Liver (tissue), 9 donors: ENCODE measurements around the gene PLEKHA7. TPM values are rescaled to one million over a fixed set of nuclear protein-coding genes. Genes with fewer than 3 reads are reported as not detected.

Experiments
- DNase-seq: peaks from one replicate; pipeline ENCODE4 v3.0.0-alpha.2; 2017; ENCODE audit warnings: low spot score
- H3K27ac ChIP-seq, 2 donors: one replicate each; pipeline ENCODE4 v1.7.0; 2013; ENCODE audit warnings: inconsistent platforms in 2 of 2, low read length in 2 of 2, control low read depth in 1 of 2, low read depth in 1 of 2, mild to moderate bottlenecking in 1 of 2
- H3K27me3 ChIP-seq, 4 donors: one replicate each; pipeline versions ENCODE4 v1.6.1 to v1.7.0; 2013; ENCODE audit warnings: low read length in 3 of 4, inconsistent platforms in 1 of 4, mild to moderate bottlenecking in 1 of 4, moderate library complexity in 1 of 4; ENCODE audit not compliant: control insufficient read depth in 4 of 4, insufficient read depth in 4 of 4
- H3K36me3 ChIP-seq, 4 donors: one replicate each; pipeline versions ENCODE4 v1.6.1 to v1.7.0; 2013; ENCODE audit warnings: low read length in 3 of 4, mild to moderate bottlenecking in 3 of 4, low read depth in 1 of 4, moderate library complexity in 1 of 4; ENCODE audit not compliant: control insufficient read depth in 4 of 4, insufficient read depth in 3 of 4
- H3K4me1 ChIP-seq, 4 donors: one replicate each; pipeline versions ENCODE4 v1.6.1 to v1.7.0; 2013; ENCODE audit warnings: low read length in 3 of 4, mild to moderate bottlenecking in 3 of 4, moderate library complexity in 1 of 4; ENCODE audit not compliant: control insufficient read depth in 4 of 4, insufficient read depth in 4 of 4
- H3K4me3 ChIP-seq, 3 donors: one replicate each; pipeline versions ENCODE4 v1.6.1 to v1.7.0; 2013; ENCODE audit warnings: low read length in 3 of 3, control low read depth in 1 of 3, low read depth in 1 of 3, mild to moderate bottlenecking in 1 of 3
- H3K9ac ChIP-seq, 2 donors: one replicate each; pipeline ENCODE4 v1.7.0; 2013; ENCODE audit warnings: low read length in 2 of 2, mild to moderate bottlenecking in 2 of 2, moderate library complexity in 2 of 2, control low read depth in 1 of 2, low read depth in 1 of 2
- H3K9me3 ChIP-seq, 4 donors: one replicate each; pipeline versions ENCODE4 v1.6.1 to v1.7.0; 2013; ENCODE audit warnings: low read length in 3 of 4; ENCODE audit not compliant: control insufficient read depth in 4 of 4
- EGR1 ChIP-seq, 2 donors: IDR thresholded peaks; 2 replicates each; pipeline ENCODE4 v1.6.1; 2016 to 2018; ENCODE audit warnings: antibody characterized with exemption in 2 of 2, low read depth in 2 of 2
- FOXA1 ChIP-seq: IDR thresholded peaks from 2 replicates; pipeline ENCODE4 v1.6.1; 2016; ENCODE audit warnings: antibody characterized with exemption
- FOXA2 ChIP-seq: IDR thresholded peaks from 2 replicates; pipeline ENCODE4 v1.6.1; 2016; ENCODE audit warnings: antibody characterized with exemption
- GABPA ChIP-seq, 2 donors: IDR thresholded peaks in 1 of 2; conservative IDR thresholded peaks in 1 of 2; 2 replicates each; pipeline ENCODE4 v1.6.1; 2016; ENCODE audit warnings: antibody characterized with exemption in 2 of 2, mild to moderate bottlenecking in 1 of 2, moderate library complexity in 1 of 2
- HNF4A ChIP-seq, 2 donors: conservative IDR thresholded peaks; 2 replicates each; pipeline ENCODE4 v1.6.1; 2016; ENCODE audit warnings: antibody characterized with exemption in 2 of 2, mild to moderate bottlenecking in 2 of 2
- HNF4G ChIP-seq: IDR thresholded peaks from 2 replicates; pipeline ENCODE4 v1.6.1; 2016; ENCODE audit warnings: antibody characterized with exemption
- JUND ChIP-seq, 2 donors: IDR thresholded peaks; 2 replicates each; pipeline ENCODE4 v1.6.1; 2016; ENCODE audit warnings: antibody characterized with exemption in 2 of 2
- NR2F2 ChIP-seq: IDR thresholded peaks from 2 replicates; pipeline ENCODE4 v1.6.1; 2016; ENCODE audit warnings: antibody characterized with exemption
- RXRA ChIP-seq, 2 donors: IDR thresholded peaks; 2 replicates each; pipeline ENCODE4 v1.6.1; 2017 to 2018; ENCODE audit warnings: antibody characterized with exemption in 2 of 2, mild to moderate bottlenecking in 1 of 2
- SP1 ChIP-seq: IDR thresholded peaks from 2 replicates; pipeline ENCODE4 v1.6.1; 2018; ENCODE audit warnings: antibody characterized with exemption, mild to moderate bottlenecking
- TAF1 ChIP-seq: conservative IDR thresholded peaks from 2 replicates; pipeline ENCODE4 v1.6.1; 2016; ENCODE audit warnings: antibody characterized with exemption, mild to moderate bottlenecking
- YY1 ChIP-seq: IDR thresholded peaks from 2 replicates; pipeline ENCODE4 v1.6.1; 2016; ENCODE audit warnings: antibody characterized with exemption, mild to moderate bottlenecking
- WGBS: extraction: QIAGEN DNeasy Blood & Tissue Kit; methylation state at CpG from one replicate; pipeline ENCODE4 v1.1.7; 2013; 5-methylcytosine and 5-hydroxymethylcytosine counted together
- polyA plus RNA-seq, 2 donors: library from polyadenylated mRNA; stranded (reverse) in 1 of 2; unstranded in 1 of 2; fragments of 200-250 nt in 1 of 2; fragments of >200 nt in 1 of 2; fragmentation: Nextera tagmentation in 1 of 2; extraction: Ambion mirVana in 1 of 2; gene quantifications; one replicate each; pipeline versions ENCODE4 v1.2.1 to v1.2.3, GENCODE V29; 2013 to 2015
- total RNA-seq, 2 donors: library from RNA; depleted of rRNA; stranded (reverse); fragments of >200 nt; gene quantifications; one replicate each; pipeline ENCODE4 v1.2.3, GENCODE V29; 2014
- TF ChIP-seq, protein P1 (sequence below): IDR thresholded peaks from 2 replicates; pipeline ENCODE4 v1.6.1; 2016; ENCODE audit warnings: antibody characterized with exemption
- TF ChIP-seq, protein P2 (sequence below): IDR thresholded peaks from 2 replicates; pipeline ENCODE4 v1.6.1; 2016; ENCODE audit warnings: antibody characterized with exemption
- TF ChIP-seq, protein P3 (sequence below): IDR thresholded peaks from 2 replicates; pipeline ENCODE4 v1.6.1; 2016; ENCODE audit warnings: antibody characterized with exemption, mild to moderate bottlenecking
- TF ChIP-seq, protein P4 (sequence below): IDR thresholded peaks from 2 replicates; pipeline ENCODE4 v1.6.1; 2016; ENCODE audit warnings: antibody characterized with exemption
- TF ChIP-seq, protein P5 (sequence below): fragments of 150-350 bp; IDR thresholded peaks from 2 replicates; pipeline ENCODE4 v1.5.1; 2017; ENCODE audit warnings: improper control_type of control experiment, low read depth, low read length; ENCODE audit not compliant: missing input control
- donor health status: healthy.
- donor health status: healthy.
- donor health status: healthy.
- donor health status: healthy.
- donor health status: healthy.

The PLEKHA7 gene
- total and polyA plus RNA-seq, 4 donors, result 6.1 to 28.8 (median 8.5) TPM

DNA sequence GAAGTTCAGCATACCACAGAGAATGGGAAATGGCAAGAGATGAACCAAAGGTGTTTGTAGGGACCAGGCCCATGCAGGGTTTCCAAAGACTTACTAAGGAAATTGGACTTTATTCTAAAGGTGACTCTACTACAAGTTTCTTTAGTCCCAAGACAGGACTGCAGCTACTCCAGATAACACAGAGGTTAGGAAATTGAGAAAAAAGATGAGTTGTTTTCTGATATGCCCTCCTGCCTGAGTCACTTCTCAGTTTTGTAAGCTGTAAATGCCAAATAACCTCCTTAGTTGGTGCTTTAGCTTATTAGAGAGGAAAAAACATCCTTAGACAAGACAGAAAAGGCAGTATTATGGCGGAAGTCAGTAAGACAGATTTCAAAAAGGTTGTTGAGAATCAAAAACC lies 179.8 kb downstream of the PLEKHA7 start:
- Histone ChIP-seq H3K36me3 (peaks cover 0 to 23% (median 9%) of the 10 kb centered on the region in 4 donors), H3K4me1 (no peaks in the 10 kb centered on the region)
- WGBS, result 96% methylated on average over 1 of the region's 1 CpG

GRCh38 chr11:16833026-16833425 lies 181.2 kb downstream of the PLEKHA7 start:
- Histone ChIP-seq H3K9me3 (no peaks in the 10 kb centered on the region), H3K4me1 (no peaks in the 10 kb centered on the region), H3K27me3 (no peaks in the 10 kb centered on the region), H3K9ac (no peak overlapping the region), H3K36me3 (peaks cover 0 to 22% (median 11%) of the 10 kb centered on the region in 4 donors), H3K4me3 (no peak overlapping the region), H3K27ac (no peak overlapping the region)
- WGBS, result 88% methylated on average over 2 of the region's 2 CpGs
- DNase-seq, result no peak
- TF ChIP-seq YY1, result no peak
- no peak for TF ChIP-seq HNF4G
- TF ChIP-seq GABPA (IDR thresholded peaks at IDR 0.05 in 1 of 2, conservative IDR thresholded peaks at IDR 0.05 in 1 of 2), result no peak
- TF ChIP-seq EGR1 (IDR thresholded peaks at IDR 0.05; ENCODE audit: low read depth in 2 of 2), result no peak
- no peak for TF ChIP-seq SP1
- TF ChIP-seq, protein P1, sequence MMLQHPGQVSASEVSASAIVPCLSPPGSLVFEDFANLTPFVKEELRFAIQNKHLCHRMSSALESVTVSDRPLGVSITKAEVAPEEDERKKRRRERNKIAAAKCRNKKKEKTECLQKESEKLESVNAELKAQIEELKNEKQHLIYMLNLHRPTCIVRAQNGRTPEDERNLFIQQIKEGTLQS, result no peak
- no peak for TF ChIP-seq NR2F2
- TF ChIP-seq, protein P2, sequence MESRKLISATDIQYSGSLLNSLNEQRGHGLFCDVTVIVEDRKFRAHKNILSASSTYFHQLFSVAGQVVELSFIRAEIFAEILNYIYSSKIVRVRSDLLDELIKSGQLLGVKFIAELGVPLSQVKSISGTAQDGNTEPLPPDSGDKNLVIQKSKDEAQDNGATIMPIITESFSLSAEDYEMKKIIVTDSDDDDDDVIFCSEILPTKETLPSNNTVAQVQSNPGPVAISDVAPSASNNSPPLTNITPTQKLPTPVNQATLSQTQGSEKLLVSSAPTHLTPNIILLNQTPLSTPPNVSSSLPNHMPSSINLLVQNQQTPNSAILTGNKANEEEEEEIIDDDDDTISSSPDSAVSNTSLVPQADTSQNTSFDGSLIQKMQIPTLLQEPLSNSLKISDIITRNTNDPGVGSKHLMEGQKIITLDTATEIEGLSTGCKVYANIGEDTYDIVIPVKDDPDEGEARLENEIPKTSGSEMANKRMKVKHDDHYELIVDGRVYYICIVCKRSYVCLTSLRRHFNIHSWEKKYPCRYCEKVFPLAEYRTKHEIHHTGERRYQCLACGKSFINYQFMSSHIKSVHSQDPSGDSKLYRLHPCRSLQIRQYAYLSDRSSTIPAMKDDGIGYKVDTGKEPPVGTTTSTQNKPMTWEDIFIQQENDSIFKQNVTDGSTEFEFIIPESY, result no peak
- no peak for TF ChIP-seq TAF1
- TF ChIP-seq JUND (IDR thresholded peaks at IDR 0.05), result no peak

More for the DNA sequence above, 179.8 kb downstream of the PLEKHA7 start:
- Histone ChIP-seq H3K4me3 (no peak overlapping the region), H3K9ac (no peak overlapping the region), H3K9me3 (no peaks in the 10 kb centered on the region), H3K27me3 (no peaks in the 10 kb centered on the region), H3K27ac (no peak overlapping the region)
- TF ChIP-seq GABPA (IDR thresholded peaks at IDR 0.05 in 1 of 2, conservative IDR thresholded peaks at IDR 0.05 in 1 of 2) (no peak), EGR1 (IDR thresholded peaks at IDR 0.05; ENCODE audit: low read depth in 2 of 2) (no peak), YY1 (no peak), HNF4A (conservative IDR thresholded peaks at IDR 0.05) (no peak), TAF1 (no peak), RXRA (IDR thresholded peaks at IDR 0.05) (no peak), SP1 (no peak), FOXA1 (no peak), JUND (IDR thresholded peaks at IDR 0.05) (no peak), FOXA2 (no peak), NR2F2 (no peak), HNF4G (no peak)
- TF ChIP-seq, protein P3, sequence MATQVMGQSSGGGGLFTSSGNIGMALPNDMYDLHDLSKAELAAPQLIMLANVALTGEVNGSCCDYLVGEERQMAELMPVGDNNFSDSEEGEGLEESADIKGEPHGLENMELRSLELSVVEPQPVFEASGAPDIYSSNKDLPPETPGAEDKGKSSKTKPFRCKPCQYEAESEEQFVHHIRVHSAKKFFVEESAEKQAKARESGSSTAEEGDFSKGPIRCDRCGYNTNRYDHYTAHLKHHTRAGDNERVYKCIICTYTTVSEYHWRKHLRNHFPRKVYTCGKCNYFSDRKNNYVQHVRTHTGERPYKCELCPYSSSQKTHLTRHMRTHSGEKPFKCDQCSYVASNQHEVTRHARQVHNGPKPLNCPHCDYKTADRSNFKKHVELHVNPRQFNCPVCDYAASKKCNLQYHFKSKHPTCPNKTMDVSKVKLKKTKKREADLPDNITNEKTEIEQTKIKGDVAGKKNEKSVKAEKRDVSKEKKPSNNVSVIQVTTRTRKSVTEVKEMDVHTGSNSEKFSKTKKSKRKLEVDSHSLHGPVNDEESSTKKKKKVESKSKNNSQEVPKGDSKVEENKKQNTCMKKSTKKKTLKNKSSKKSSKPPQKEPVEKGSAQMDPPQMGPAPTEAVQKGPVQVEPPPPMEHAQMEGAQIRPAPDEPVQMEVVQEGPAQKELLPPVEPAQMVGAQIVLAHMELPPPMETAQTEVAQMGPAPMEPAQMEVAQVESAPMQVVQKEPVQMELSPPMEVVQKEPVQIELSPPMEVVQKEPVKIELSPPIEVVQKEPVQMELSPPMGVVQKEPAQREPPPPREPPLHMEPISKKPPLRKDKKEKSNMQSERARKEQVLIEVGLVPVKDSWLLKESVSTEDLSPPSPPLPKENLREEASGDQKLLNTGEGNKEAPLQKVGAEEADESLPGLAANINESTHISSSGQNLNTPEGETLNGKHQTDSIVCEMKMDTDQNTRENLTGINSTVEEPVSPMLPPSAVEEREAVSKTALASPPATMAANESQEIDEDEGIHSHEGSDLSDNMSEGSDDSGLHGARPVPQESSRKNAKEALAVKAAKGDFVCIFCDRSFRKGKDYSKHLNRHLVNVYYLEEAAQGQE, result no peak
- TF ChIP-seq, protein P4, sequence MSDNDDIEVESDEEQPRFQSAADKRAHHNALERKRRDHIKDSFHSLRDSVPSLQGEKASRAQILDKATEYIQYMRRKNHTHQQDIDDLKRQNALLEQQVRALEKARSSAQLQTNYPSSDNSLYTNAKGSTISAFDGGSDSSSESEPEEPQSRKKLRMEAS, result no peak
- TF ChIP-seq, protein P1, result no peak
- TF ChIP-seq, protein P5, sequence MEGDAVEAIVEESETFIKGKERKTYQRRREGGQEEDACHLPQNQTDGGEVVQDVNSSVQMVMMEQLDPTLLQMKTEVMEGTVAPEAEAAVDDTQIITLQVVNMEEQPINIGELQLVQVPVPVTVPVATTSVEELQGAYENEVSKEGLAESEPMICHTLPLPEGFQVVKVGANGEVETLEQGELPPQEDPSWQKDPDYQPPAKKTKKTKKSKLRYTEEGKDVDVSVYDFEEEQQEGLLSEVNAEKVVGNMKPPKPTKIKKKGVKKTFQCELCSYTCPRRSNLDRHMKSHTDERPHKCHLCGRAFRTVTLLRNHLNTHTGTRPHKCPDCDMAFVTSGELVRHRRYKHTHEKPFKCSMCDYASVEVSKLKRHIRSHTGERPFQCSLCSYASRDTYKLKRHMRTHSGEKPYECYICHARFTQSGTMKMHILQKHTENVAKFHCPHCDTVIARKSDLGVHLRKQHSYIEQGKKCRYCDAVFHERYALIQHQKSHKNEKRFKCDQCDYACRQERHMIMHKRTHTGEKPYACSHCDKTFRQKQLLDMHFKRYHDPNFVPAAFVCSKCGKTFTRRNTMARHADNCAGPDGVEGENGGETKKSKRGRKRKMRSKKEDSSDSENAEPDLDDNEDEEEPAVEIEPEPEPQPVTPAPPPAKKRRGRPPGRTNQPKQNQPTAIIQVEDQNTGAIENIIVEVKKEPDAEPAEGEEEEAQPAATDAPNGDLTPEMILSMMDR, result no peak
- TF ChIP-seq, protein P2, result no peak
- DNase-seq, result no peak
